Stimulated activated CD8-positive, alpha-beta memory T cell treated with anti-CD3 and anti-CD28 coated beads, Interleukin-15, amount 100 ng/mL, for 24 hours (primary cell): ENCODE measurements around the gene GALNT8.
"Not testable (repeated sequence)": the region's sequence is repeated elsewhere in the genome, so short reads cannot be mapped to it uniquely, and the experiment has no call there.

Experiments used
- DNase-seq: peaks from one replicate; pipeline ENCODE4 v3.0.0-alpha.2; 2020; ENCODE audit warnings: low read depth

Gene GALNT8, protein sequence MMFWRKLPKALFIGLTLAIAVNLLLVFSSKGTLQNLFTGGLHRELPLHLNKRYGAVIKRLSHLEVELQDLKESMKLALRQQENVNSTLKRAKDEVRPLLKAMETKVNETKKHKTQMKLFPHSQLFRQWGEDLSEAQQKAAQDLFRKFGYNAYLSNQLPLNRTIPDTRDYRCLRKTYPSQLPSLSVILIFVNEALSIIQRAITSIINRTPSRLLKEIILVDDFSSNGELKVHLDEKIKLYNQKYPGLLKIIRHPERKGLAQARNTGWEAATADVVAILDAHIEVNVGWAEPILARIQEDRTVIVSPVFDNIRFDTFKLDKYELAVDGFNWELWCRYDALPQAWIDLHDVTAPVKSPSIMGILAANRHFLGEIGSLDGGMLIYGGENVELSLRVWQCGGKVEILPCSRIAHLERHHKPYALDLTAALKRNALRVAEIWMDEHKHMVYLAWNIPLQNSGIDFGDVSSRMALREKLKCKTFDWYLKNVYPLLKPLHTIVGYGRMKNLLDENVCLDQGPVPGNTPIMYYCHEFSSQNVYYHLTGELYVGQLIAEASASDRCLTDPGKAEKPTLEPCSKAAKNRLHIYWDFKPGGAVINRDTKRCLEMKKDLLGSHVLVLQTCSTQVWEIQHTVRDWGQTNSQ

GRCh38 chr12:4719821-4720636 lies at the start of gene GALNT8:
TSS of gene GALNT8 (plus strand) at chr12:4720400. CDS start at chr12:4720678, 278 bp downstream.
- no peak for DNase-seq

DNA sequence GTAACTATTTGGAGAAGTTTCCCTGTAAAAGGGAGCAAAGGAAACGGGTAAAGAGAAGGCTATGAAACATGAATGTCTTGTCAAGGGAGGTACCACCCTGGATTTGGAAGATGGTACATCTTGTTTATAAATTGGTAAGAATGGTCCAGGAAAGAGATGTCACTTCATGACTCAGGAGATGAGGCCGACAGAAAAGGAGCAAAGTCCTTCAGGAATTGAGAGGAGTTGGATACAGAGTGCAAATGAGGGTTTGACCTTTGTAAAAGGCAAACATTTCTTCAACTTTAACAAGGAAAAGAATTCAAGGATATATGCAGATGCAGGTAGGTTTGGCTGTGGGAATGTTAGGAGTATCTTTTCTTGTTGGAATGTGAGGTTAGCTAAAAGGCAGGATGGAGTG lies 40.5 kb upstream of the GALNT8 start:
- no peak for DNase-seq

DNA sequence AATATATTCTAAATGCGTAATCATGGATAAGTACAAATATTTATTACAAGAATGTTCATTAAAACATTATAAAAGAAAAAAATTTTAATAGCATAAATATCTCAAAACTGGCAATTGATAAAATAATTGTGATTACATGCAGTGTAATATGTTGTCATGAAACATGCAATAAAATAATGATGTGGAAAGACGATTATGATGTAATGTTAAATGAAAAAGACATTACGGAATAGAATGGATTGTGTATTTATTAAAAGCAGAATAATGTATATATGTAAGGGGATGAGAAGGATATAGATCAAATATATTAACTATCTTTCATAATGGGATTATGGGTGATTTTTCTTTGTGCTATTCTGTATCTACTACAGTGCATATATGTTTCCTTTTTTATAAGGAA lies 38.5 kb upstream of the GALNT8 start:
- no peak for DNase-seq

GRCh38 chr12:4685317-4685716 lies 34.9 kb upstream of the GALNT8 start:
- DNase-seq: no peak

DNA sequence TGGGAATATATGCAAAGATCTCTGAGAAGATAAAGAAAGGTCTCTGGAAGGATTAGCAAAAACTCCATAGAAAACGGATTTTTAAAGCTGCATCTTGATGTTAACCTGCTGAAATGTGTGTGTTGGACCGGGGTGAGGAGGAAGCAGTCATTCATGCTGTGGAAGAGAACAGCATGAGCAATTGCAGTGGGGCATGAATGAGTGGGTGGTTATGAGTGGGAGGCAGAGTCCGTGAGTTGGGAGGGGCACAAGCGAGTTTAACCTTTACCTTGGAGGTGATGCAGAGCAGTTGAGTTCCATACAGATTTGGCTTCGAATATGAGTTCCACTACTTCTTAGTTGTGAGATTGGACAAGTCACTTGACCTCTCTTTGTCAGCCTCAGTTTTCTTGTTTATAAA lies 29.4 kb upstream of the GALNT8 start:
- DNase-seq: no peak

DNA sequence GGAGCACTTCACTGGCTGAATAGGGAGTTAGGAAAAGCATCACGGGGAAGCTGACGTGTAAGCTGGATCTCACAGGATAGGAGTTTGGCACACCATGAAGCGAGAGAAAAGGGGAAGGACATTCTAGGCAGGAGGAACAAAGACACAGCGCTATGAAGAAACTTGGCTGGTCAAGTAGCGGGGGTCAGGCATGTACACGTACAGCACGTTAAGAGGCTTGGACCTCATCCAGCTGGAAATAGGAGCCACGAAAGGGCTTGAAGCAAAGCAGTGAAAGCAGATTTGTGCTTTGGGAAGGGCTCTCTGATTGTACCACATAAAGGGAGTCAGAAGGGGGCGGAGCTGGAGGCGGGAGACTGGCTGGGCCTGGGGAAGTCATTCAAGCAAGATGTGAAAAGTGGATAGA lies 19.6 kb upstream of the GALNT8 start:
- DNase-seq: no peak

DNA sequence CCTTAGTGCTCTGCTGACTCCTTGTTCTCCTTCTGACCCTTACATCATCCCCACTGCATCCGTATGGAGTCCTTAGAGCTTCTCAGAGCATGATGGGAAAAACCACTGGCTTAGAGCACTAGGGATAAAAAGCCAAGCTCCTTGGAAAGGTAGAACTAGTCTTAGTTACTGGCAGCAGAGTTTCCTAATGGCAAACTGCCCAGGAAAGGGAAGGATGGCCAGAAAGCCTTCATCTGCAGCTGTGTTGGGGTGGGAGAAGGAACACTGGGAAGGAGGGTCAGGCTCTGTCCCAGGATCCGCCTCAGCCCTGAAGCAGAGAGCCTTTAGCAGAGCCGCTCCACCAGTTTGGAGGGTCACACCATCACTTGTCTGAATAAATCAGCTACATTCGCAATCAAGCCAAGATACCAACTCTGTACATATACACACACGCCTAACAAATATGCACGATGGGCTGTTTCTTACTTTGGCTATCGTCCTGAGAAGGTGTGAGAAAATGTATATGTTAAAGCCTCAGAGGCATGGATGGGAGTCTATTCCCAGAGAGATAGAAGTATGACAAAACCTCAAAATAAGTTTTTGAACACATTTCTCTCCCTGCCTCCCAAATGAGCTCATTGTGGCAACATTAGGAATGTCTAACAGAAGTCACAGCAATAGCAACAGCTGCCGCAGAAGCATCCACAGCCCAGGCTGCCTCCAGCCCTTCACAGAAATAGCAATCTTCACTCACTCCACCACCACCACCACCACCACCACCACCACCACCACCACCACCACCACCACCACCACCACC lies 18.6 kb upstream of the GALNT8 start:
- no peak for DNase-seq

DNA sequence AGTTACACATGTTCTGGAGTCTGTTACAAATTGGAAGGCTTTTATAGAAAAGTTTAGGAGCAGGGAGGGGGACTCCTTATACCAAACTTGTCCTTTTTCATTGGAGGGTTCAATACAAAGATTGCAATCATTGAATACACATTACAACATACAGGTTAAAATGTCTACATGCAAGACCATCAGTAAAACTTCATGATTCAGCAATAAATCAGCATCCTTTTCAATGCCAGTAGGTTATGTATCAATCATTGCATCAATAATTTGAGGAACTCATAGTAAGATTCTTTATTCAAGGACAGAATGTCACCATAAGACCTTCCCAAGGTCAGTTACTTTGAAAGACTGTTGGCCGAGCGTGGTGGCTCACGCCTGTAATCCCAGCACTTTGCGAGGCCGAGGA lies 16.5 kb upstream of the GALNT8 start:
- no peak for DNase-seq

GRCh38 chr12:4705824-4706223 lies 14.4 kb upstream of the GALNT8 start:
- DNase-seq: no peak

DNA sequence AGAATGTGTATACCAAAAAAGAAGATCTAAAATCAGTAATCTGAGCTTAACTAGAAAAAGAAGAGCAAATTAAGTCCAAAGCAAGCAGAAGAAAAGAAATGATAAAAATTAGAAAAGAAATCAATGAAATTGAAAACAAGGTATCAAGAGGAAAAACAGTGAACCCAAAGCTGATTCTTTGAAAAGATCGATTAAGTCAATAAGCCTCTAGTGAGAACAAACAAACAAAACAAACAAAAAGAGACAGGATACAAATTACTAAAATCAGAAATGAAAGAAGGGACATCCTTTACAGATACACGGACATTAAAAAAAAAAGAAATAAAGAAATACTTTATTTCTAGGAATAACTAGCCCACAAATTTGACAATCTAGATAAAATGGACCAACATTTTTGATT lies 12.9 kb upstream of the GALNT8 start:
- DNase-seq: no peak

DNA sequence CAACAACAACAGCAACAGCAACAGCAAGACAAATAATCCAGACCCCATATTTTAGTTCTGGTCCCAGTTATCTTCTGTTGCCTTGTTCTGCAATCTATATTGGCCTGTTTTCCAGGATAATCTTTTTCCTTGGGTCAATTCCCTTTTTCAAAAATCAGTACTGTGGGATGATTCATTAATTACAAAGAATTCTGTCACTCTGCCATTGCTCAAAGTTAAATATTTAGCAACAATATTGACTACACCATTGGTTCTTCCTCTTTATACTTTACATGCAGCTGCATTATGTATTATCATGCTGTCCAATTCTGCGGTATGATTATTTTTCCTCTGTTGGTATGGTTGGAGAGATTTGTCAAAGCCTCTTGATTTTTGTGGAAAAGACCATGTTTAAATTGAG lies 10.1 kb upstream of the GALNT8 start:
- no peak for DNase-seq

GRCh38 chr12:4714879-4715278 lies 5.3 kb upstream of the GALNT8 start:
- DNase-seq: no peak

- DNase-seq: no peak
Observed at GRCh38 chr12:4717806-4718205, 2.4 kb upstream of the GALNT8 start.

- no peak for DNase-seq
Observed at GRCh38 chr12:4720637-4720995, 416 bp downstream of the GALNT8 start.

DNA sequence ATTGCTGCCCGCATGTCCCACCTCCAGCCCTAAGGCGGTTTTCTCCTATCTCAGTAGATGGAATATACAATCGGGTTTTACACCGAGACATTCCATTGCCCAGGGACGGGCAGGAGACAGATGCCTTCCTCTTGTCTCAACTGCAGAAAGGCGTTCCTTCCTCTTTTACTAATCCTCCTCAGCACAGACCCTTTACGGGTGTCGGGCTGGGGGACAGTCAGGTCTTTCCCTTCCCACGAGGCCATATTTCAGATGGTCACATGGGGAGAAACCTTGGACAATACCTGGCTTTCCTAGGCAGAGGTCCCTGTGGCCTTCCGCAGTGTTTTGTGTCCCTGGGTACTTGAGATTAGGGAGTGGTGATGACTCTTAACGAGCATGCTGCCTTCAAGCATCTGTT lies 1.4 kb downstream of the GALNT8 start:
- not testable (repeated sequence) for DNase-seq

GRCh38 chr12:4723226-4723625 lies 3.0 kb downstream of the GALNT8 start:
- no peak for DNase-seq

DNA sequence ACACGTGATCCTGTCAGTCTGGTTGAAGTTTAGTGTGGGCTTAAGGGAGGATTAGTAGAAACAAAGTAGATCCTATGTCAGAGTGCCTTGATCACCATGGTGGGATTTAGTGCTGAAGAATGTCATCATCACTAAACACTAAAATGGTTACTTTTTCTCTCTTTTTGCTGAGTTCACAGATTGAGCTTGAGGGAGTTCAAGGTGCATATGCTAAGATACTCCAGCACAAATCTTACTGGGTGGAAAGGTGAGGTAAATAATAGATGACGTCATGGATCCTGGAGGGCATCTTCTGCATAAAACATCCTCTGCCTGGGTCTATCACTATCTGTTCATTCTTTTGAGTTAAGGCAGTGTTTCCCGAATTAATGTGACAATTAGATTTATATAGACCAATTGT lies 4.9 kb downstream of the GALNT8 start:
- DNase-seq: no peak

DNA sequence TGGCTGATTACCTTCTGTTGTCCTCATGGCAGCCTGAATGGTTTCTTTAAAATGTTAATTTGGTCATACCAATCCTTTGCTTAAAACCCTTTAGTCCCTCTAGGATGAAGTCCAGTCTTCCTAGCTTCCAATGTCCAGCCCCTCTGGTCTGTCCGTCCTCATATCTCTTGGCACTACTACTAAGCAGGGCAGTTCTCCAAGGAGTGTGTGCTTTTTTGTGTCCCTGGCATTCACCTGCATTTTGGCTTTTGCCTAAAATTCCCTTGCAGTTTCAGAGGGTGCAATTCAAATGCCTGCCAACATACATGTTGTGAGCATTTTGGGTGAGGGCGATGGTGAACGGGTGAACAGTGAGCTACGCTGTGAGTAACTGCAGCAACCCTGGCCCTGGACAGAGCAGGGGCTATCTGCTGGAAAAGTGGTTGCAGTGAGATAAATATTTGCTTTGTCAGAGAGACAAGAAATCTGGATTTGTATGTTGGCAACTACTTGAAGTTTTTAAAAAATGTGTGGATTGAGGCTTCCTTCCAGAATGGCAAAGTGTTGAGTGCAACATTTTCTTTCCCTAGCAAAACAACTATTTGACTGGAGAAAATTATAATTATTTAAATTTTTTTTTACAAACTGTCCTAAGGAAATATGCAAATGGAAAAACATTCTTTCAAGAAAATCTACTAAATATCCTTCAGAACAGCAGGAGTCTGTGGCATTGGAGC lies 14.6 kb downstream of the GALNT8 start:
- DNase-seq: no peak

- DNase-seq: no peak
Observed at GRCh38 chr12:4736091-4736490, 15.9 kb downstream of the GALNT8 start.

GRCh38 chr12:4738541-4738940 lies 18.3 kb downstream of the GALNT8 start:
- no peak for DNase-seq

- no peak for DNase-seq
Observed at GRCh38 chr12:4742416-4742970, 22.3 kb downstream of the GALNT8 start.
